SU-DHL-6 (cell line): ENCODE measurements around the gene TICRR.

Source experiments
- H2AFZ ChIP-seq: fragments of 200-600 bp; sonication (generic); 2 replicates; pipeline ENCODE4 v1.6.1; 2014; ENCODE audit warnings: low read depth, mild to moderate bottlenecking, moderate library complexity, mixed read lengths, antibody characterized with exemption, low read length; ENCODE audit not compliant: severe bottlenecking
- H3F3A ChIP-seq: fragments of 200-600 bp; shearing (Covaris generic); 2 replicates; pipeline ENCODE4 v1.6.0; 2016; ENCODE audit warnings: antibody characterized with exemption, mild to moderate bottlenecking; ENCODE audit not compliant: insufficient read depth
- H3K27ac ChIP-seq: fragments of 200-600 bp; sonication (generic); 2 replicates; pipeline ENCODE4 v1.5.1; 2016; ENCODE audit warnings: low read depth, mild to moderate bottlenecking, low read length, moderate library complexity, mixed read lengths
- H3K27me3 ChIP-seq: fragments of 200-600 bp; sonication (generic), shearing (Covaris generic); 2 replicates; pipeline ENCODE4 v1.6.0; 2014; ENCODE audit warnings: mild to moderate bottlenecking, low read length
- H3K36me3 ChIP-seq: fragments of 200-600 bp; sonication (generic); 2 replicates; pipeline ENCODE4 v1.6.1; 2014; ENCODE audit warnings: mild to moderate bottlenecking, low read length, mixed read lengths
- H3K4me2 ChIP-seq: fragments of 300-600, 200-600 bp; shearing (Covaris generic), sonication (generic); 2 replicates; pipeline ENCODE4 v1.6.0; 2014; ENCODE audit warnings: low read length, low read depth, mild to moderate bottlenecking; ENCODE audit not compliant: poor library complexity, severe bottlenecking
- H3K4me3 ChIP-seq: fragments of 200-600 bp; sonication (generic); 2 replicates; pipeline ENCODE4 v1.5.1; 2014; ENCODE audit warnings: antibody characterized with exemption, low read length, mild to moderate bottlenecking, mixed read lengths; ENCODE audit not compliant: insufficient read depth, poor library complexity, severe bottlenecking
- H3K79me2 ChIP-seq: fragments of 200-600 bp; sonication (generic); 2 replicates; pipeline ENCODE4 v1.6.1; 2014; ENCODE audit warnings: mild to moderate bottlenecking, low read length, moderate library complexity; ENCODE audit not compliant: insufficient read depth
- H3K9ac ChIP-seq: fragments of 200-600 bp; sonication (generic); 2 replicates; pipeline ENCODE4 v1.7.0; 2014; ENCODE audit warnings: mild to moderate bottlenecking, low read length
- H3K9me2 ChIP-seq: fragments of 200-600 bp; sonication (generic); replicated peaks from 2 replicates; pipeline ENCODE4 v1.6.1; 2014; ENCODE audit warnings: low read length; ENCODE audit not compliant: insufficient read depth
- H3K9me3 ChIP-seq: fragments of 200-600 bp; sonication (generic); 2 replicates; pipeline ENCODE4 v1.6.1; 2014; ENCODE audit warnings: low read length, mixed read lengths; ENCODE audit not compliant: insufficient read depth
- H4K20me1 ChIP-seq: fragments of 200-600 bp; sonication (generic); 2 replicates; pipeline ENCODE4 v1.6.1; 2014; ENCODE audit warnings: low read depth, mild to moderate bottlenecking, antibody characterized with exemption, low read length, moderate library complexity, mixed read lengths
- CTCF ChIP-seq: fragments of 200-600 bp; sonication (generic); IDR thresholded peaks from one replicate; pipeline ENCODE4 v1.5.1; 2017; ENCODE audit warnings: antibody characterized with exemption, mild to moderate bottlenecking, low read length, moderate library complexity; ENCODE audit not compliant: insufficient read depth, poor library complexity, severe bottlenecking
- EZH2phosphoT487 ChIP-seq: fragments of 200-600 bp; sonication (generic), shearing (Covaris generic); conservative IDR thresholded peaks from 2 replicates; pipeline ENCODE4 v1.6.1; 2018; ENCODE audit warnings: mild to moderate bottlenecking, antibody characterized with exemption, low read length, moderate library complexity, mixed read lengths

TICRR gene

DNA sequence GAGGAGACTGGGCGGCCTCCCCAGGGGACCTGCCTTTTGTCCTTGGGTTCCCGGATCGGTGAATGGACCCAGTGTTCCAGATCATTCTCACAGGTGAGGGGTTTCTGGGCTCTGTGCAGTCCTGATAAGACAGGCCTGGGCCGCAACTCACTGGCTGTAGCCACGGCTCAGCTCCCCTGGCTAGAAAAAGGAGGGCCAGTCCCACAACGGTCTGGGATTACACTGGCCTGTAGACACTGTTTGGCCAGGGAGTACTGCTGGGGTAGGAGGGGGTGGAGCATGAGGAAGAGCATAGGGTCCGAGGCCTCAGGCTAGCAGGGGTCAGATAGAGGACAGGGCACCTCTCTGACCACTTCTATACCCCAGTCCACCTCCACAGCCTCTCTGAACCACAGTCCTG, 21.0 kb upstream of the TICRR start:
- Histone ChIP-seq H3K4me3 (no peak overlapping the region), H3K9me2 (no peaks in the 10 kb centered on the region), H4K20me1 (no peaks in the 10 kb centered on the region), H3K9ac (no peak overlapping the region), H3K27ac (no peak overlapping the region), H3K27me3 (no peaks in the 10 kb centered on the region), H3F3A (no peaks in the 10 kb centered on the region), H3K79me2 (no peaks in the 10 kb centered on the region), H2AFZ (no peak overlapping the region), H3K9me3 (no peaks in the 10 kb centered on the region), H3K4me2 (no peak overlapping the region), H3K36me3 (no peaks in the 10 kb centered on the region)
- TF ChIP-seq EZH2phosphoT487 (no peak), CTCF (no peak)

- no peak overlapping the region for H3K4me2 ChIP-seq
Measured at GRCh38 chr15:89555768-89556167, 19.5 kb upstream of the TICRR start.

DNA sequence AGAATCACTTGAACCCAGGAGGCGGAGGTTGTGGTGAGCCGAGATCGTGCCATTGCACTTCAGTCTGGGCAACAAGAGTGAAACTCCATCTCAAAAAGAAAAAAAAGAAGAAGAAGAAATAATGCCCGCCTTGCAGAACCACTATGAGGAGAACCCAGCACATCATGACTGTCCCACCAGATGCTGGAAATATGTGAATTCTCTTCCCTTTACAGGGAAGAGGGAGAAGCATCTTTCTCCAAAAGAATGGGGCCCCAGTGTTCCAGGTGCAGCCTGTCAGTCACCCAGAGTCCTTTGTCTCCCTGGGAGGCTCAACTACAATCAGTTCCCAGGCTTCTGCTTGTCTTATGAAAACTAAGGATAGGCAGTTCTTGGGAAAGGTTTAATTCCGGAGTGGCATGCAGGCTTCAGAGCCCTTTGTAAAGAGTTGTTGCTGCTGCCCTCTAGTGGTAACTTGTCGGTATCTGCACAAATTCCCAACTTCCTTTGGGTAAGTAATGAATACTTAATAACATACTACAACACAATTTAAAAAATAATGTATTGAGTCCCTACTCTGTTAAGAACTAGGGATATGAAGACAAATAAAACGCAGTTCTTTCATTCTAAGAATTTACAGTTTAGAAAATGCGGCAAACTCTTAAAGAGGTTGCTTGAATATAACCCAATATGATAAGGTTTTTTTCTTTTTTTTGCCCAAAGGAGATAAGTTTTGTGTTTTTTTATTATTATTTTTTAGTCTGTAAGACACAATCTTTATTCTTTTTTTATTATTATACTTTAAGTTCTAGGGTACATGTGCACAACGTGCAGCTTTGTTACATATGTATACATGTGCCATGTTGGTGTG, 18.6 kb upstream of the TICRR start:
- no peak for TF ChIP-seq EZH2phosphoT487
- peak; percentile 78 for TF ChIP-seq CTCF
- H3K27me3 ChIP-seq, result no peaks in the 10 kb centered on the region
- no peak overlapping the region for H3K4me3 ChIP-seq
- H3K9me3 ChIP-seq, result no peaks in the 10 kb centered on the region
- no peaks in the 10 kb centered on the region for H3F3A ChIP-seq
- no peaks in the 10 kb centered on the region for H3K9me2 ChIP-seq
- H3K36me3 ChIP-seq, result no peaks in the 10 kb centered on the region
- no peaks in the 10 kb centered on the region for H4K20me1 ChIP-seq
- no peak overlapping the region for H3K4me2 ChIP-seq
- no peak overlapping the region for H3K9ac ChIP-seq
- H2AFZ ChIP-seq, result no peak overlapping the region
- H3K79me2 ChIP-seq, result no peaks in the 10 kb centered on the region
- H3K27ac ChIP-seq, result no peak overlapping the region

More at GRCh38 chr15:89555768-89556167, 19.5 kb upstream of the TICRR start:
- Histone ChIP-seq H3K9me3 (no peaks in the 10 kb centered on the region), H3K9ac (no peak overlapping the region), H3K36me3 (no peaks in the 10 kb centered on the region), H3K9me2 (no peaks in the 10 kb centered on the region), H3F3A (no peaks in the 10 kb centered on the region), H2AFZ (no peak overlapping the region), H4K20me1 (no peaks in the 10 kb centered on the region), H3K79me2 (no peaks in the 10 kb centered on the region), H3K27me3 (no peaks in the 10 kb centered on the region), H3K27ac (no peak overlapping the region), H3K4me3 (no peak overlapping the region)
- TF ChIP-seq EZH2phosphoT487 (no peak), CTCF (no peak)
